ENCODE measurements around the gene AVL9.
"Not testable (repeated sequence)": the region's sequence is repeated elsewhere in the genome, so short reads cannot be mapped to it uniquely, and the experiment has no call there.

Gene AVL9

GRCh38 chr7:32592701-32593100, 97.4 kb downstream of the AVL9 start:
- no peak for DNase-seq

DNA sequence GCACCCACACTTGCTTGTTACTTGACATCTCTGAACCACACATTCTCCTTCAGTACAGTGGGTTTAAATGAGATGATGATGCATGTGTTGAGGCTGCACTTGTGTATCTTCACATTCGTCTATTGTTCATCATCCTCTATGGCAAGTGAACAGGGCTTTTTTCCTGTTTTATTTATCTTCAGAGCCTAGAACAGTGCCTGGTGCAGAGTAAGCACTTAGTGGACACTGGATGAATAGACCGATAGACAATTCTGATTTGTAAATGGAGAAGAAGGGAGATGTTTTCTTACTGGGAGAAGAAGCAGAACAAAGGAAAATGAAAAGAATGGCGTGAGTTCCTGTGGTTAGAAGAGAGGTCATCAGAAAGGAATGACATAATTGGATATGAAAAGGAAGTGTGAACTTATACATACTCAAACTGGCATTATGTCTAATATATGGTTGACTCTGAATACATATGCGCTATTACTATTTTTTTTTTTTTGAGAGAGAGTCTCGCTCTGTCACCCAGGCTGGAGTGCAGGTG, 99.7 kb downstream of the AVL9 start:
- no peak for DNase-seq

- not testable (repeated sequence) for DNase-seq
Measured at GRCh38 chr7:32601196-32601595, 105.9 kb downstream of the AVL9 start.

DNA sequence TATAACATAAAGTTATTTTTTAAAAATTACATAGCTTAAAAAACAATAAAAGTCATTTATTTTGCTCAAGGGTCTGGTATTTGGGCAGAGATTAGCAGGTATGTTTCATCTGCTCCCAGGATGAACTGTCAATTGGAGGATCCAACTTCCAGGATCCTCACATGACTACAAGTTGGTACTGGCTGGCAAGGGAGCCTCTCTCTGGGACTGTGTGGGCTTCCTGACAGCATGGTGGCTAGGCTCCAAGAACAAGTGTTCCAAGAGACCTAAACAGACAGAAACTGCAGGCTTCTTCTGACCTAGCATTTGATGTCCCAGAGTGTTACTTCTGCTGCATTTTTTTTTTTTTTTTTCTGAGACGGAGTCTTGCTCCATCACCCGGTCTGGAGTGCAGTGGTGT, 107.2 kb downstream of the AVL9 start:
- DNase-seq: no peak

DNA sequence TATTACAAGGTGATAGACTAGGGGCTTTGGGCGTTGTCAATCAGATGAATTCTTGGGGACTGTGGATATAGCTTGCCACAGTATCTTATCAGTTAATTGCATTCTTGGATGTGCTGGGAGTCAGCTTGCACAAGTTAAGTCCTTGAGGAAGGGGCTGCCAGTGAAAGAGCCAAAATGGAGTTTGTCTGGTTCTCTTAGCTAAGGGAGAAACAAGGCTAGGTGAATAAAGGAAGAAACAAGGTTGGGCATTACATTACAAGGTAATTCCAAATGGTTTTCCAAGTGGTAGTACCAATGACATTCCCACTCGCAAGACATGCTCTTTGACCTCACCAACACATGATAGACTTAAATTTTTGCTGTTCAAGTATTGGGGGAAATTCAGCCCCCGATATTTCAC, 108.2 kb downstream of the AVL9 start:
- DNase-seq: not testable (repeated sequence)

- not testable (repeated sequence) for DNase-seq
Measured at GRCh38 chr7:32604047-32604446, 108.8 kb downstream of the AVL9 start.

GRCh38 chr7:32605032-32605431, 109.7 kb downstream of the AVL9 start:
- DNase-seq: no peak

GRCh38 chr7:32609463-32609862, 114.2 kb downstream of the AVL9 start:
- no peak for DNase-seq

- no peak for DNase-seq
Measured at GRCh38 chr7:32611201-32612099, 116.2 kb downstream of the AVL9 start.

GRCh38 chr7:32616625-32617024, 121.3 kb downstream of the AVL9 start:
- no peak for DNase-seq

- no peak for DNase-seq
Measured at GRCh38 chr7:32618470-32618869, 123.2 kb downstream of the AVL9 start.

- no peak for DNase-seq
Measured at GRCh38 chr7:32618987-32619386, 123.7 kb downstream of the AVL9 start.

DNA sequence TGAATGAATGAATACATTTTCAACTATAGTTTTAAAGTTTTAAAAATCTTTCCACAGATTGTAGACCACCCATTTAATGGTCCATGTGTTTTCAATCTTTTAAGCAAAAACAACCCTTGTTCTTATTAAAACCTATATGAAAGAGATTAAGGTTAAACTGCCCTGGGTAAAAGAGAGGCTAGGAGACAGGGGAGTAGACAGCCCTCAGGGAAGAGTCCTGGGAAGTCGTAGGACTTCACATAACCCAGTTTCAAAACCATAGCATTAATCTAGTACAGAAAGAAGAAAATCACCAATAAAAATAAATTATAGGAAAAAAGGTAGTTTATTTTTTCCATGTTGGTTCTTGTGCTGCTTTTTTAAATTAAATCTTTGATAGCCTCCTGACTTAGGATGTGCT, 124.1 kb downstream of the AVL9 start:
- not testable (repeated sequence) for DNase-seq

GRCh38 chr7:32631021-32631420, 135.7 kb downstream of the AVL9 start:
- no peak for DNase-seq

DNA sequence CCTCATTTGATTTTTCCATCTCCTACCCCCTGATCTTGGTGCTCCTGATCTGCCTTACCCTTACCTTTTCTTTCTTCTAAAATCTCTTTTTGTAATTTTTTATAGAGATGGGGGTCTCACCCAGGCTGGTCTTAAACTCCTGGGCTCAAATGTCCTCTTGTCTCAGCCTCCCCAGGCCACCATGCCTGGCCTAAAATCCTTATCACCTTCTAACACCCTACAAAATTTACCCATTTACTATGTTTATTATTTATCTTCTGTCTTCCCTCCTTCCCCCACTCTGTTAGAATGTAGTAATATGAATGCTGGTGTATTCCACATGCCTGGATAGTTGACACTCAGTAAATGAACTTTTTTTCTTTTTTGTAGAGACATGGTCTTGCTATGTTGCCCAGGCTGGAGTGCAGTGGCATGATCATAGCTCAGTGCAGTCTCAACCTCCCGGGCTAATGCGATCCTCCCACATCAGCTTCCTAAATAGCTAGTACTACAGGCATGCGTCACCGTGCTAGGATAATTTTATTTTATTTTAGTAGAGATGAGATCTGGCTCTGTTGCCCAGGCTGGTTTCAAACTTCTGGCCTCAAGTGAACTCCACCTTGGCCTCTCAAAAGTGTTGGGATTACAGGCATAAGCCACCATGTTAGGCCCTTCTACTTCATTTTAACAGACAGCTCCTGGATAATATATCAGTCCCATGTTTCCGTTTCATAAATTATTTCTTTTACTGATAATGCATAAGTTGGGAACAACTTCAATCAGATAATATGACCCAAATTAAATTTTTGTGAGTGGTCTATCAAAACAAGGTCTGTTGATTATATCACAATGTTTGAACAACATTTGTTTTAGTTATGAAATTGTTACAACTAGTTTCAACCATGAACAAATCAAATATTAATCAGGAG, 136.6 kb downstream of the AVL9 start:
- DNase-seq: not testable (repeated sequence)

DNA sequence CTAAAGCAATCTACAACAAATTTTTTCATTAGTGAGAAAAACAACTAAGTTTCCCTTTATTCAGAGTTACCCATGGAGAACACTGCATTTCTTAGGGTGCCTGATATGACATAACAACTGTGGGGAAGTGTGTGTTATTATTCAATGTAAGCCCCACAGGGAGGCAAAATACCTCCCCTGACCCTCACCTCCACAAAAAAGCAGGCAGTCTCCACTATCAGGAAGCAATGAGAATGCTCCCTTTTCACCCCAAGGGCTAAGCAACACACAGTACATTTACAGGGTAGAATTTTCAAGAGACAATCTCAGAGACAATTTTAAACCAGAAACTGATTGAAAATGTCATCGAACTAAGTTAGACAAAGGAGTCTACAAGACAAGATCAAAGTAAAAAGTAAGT, 138.2 kb downstream of the AVL9 start:
- DNase-seq: not testable (repeated sequence)

- not testable (repeated sequence) for DNase-seq
Measured at GRCh38 chr7:32634798-32635393, 139.6 kb downstream of the AVL9 start.

DNA sequence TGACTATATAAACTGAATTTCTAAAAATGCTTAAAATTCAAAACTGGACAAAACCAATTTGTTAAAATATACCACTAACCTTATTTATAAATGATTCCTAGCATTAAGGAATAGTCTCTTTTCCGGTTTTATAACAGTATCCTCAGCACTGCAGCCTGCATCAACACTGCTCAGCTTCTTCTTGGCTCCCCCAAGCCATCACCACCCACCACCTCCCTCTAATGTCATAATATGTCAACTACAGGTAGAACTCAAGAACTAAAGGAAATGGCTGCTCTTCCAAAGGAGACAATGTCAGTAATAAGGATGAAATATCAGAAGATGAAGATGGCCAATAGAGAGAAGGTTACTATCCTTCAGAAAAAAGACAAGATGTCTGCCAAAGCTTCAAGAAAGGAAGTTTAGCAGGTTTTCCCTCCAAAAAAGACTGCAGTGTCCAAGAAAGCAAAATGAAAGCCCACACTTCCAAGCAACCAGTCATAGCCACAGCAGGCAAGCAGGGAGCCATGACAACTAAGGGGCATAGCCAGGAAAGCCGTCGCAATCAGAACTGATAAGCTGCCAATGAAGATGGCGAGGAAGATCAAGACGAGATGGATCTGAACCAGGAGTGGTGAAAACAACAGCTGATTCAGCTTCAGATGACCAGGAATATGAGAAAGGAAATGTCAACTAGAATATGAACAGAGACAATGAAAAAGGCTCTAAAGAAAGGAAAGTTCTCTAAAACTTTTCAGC, 141.6 kb downstream of the AVL9 start:
- DNase-seq: not testable (repeated sequence)

DNA sequence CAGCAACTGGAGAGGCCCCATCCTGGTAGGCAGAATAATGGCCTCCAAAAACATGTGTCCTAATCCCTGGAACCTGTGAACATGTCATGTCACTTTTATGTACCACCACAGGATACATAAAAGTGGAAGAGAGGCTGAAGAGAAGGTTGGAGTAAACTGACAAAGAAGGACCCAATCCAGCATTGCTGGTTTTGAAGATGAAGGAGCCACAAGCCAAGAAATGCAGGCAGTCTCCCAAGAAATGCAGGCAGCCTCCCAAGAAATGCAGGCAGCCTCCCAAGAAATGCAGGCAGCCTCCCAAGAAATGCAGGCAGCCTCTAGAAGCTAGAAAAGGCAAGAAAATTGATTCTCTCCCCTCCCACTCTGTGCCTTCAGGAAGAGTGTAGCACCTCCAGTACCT, 142.3 kb downstream of the AVL9 start:
- not testable (repeated sequence) for DNase-seq
